ENCODE measurements around the gene CUX1. TPM values are rescaled to one million over a fixed set of nuclear protein-coding genes. Genes with fewer than 3 reads are reported as not detected.
"Not testable (repeated sequence)": the region's sequence is repeated elsewhere in the genome, so short reads cannot be mapped to it uniquely, and the experiment has no call there.

CUX1 gene
- total RNA-seq, 3 donors from 2014 or later = 35.1 to 54.4 (median 41.1) TPM

GRCh38 chr7:101843293-101844271, 26.2 kb downstream of the CUX1 start:
- H3K9me3 ChIP-seq = no peaks in the 10 kb centered on the region
- TF ChIP-seq POLR2AphosphoS5 (IDR thresholded peaks at IDR 0.05) (no peak), CTCF (IDR thresholded peaks at IDR 0.05) (no peak), POLR2A (IDR thresholded peaks at IDR 0.05) (no peak)
- H3K4me3 ChIP-seq = no peak overlapping the region
- no peaks in the 10 kb centered on the region for H3K36me3 ChIP-seq
- no peaks in the 10 kb centered on the region for H3K4me1 ChIP-seq
- intact Hi-C loops (cut with DNase I; ENCODE audit: low total_unique reads) = no loop called here
- no peaks in the 10 kb centered on the region for H3K27me3 ChIP-seq
- DNase-seq (ENCODE audit: low spot score in 2 of 2) = no peak
- H3K27ac ChIP-seq = no peak overlapping the region

DNA sequence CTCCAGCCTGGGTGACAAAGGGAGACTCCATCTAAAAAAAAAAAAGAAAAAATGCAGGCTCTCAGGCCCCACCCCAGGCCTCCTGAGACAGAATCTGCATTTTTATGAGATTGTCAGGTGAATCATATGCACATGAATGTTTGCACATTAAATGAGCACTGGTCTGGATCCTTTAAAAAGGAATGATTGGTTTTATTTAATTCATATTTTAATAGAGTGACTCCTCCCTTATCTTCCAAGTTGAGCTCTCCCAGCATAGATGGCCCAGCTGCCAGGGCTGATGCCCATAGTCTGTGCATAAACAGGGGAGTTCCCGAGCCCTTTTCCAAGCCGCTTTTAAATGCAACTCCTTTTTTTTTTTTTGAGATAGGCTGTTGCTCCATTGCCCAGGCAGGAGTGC, 28.5 kb downstream of the CUX1 start:
- no peak for DNase-seq (ENCODE audit: low spot score in 2 of 2)
- intact Hi-C loops (cut with DNase I; ENCODE audit: low total_unique reads) = no loop called here
- H3K36me3 ChIP-seq = no peaks in the 10 kb centered on the region

GRCh38 chr7:101846800-101847538, 29.5 kb downstream of the CUX1 start:
- no peak overlapping the region for H3K4me3 ChIP-seq
- no peaks in the 10 kb centered on the region for H3K36me3 ChIP-seq
- H3K9me3 ChIP-seq = no peaks in the 10 kb centered on the region
- H3K27me3 ChIP-seq = no peaks in the 10 kb centered on the region
- no peak for DNase-seq (ENCODE audit: low spot score in 2 of 2)
- intact Hi-C loops (cut with DNase I; ENCODE audit: low total_unique reads) = no loop called here
- no peak overlapping the region for H3K27ac ChIP-seq
- no peaks in the 10 kb centered on the region for H3K4me1 ChIP-seq
- TF ChIP-seq CTCF (IDR thresholded peaks at IDR 0.05) (no peak), POLR2A (IDR thresholded peaks at IDR 0.05) (no peak), POLR2AphosphoS5 (IDR thresholded peaks at IDR 0.05) (no peak)

More for the DNA sequence above, 28.5 kb downstream of the CUX1 start:
- H3K4me3 ChIP-seq = no peak overlapping the region
- no peaks in the 10 kb centered on the region for H3K4me1 ChIP-seq
- no peaks in the 10 kb centered on the region for H3K9me3 ChIP-seq
- H3K27me3 ChIP-seq = no peaks in the 10 kb centered on the region
- TF ChIP-seq POLR2AphosphoS5 (IDR thresholded peaks at IDR 0.05) (no peak), POLR2A (IDR thresholded peaks at IDR 0.05) (no peak), CTCF (IDR thresholded peaks at IDR 0.05) (no peak)
- H3K27ac ChIP-seq = no peak overlapping the region

GRCh38 chr7:101848208-101848951, 31.0 kb downstream of the CUX1 start:
- no peak for DNase-seq (ENCODE audit: low spot score in 2 of 2)

GRCh38 chr7:101849314-101849713, 31.9 kb downstream of the CUX1 start:
- H3K27ac ChIP-seq; intact Hi-C loops (cut with DNase I; ENCODE audit: low total_unique reads): not testable (repeated sequence)

More at GRCh38 chr7:101848208-101848951, 31.0 kb downstream of the CUX1 start:
- H3K4me3 ChIP-seq = no peak overlapping the region
- intact Hi-C loops (cut with DNase I; ENCODE audit: low total_unique reads) = no loop called here
- no peaks in the 10 kb centered on the region for H3K36me3 ChIP-seq
- no peak overlapping the region for H3K27ac ChIP-seq
- H3K9me3 ChIP-seq = no peaks in the 10 kb centered on the region
- TF ChIP-seq POLR2A (IDR thresholded peaks at IDR 0.05) (no peak), POLR2AphosphoS5 (IDR thresholded peaks at IDR 0.05) (no peak), CTCF (IDR thresholded peaks at IDR 0.05) (no peak)
- H3K27me3 ChIP-seq = no peaks in the 10 kb centered on the region
- H3K4me1 ChIP-seq = no peaks in the 10 kb centered on the region

GRCh38 chr7:101852364-101852763, 34.9 kb downstream of the CUX1 start:
- H3K9me3 ChIP-seq; H3K4me1 ChIP-seq; DNase-seq (ENCODE audit: low spot score in 2 of 2); H3K27me3 ChIP-seq; H3K4me3 ChIP-seq; intact Hi-C loops (cut with DNase I; ENCODE audit: low total_unique reads); H3K36me3 ChIP-seq; H3K27ac ChIP-seq: not testable (repeated sequence)

More at GRCh38 chr7:101849314-101849713, 31.9 kb downstream of the CUX1 start:
- DNase-seq (ENCODE audit: low spot score in 2 of 2); H3K9me3 ChIP-seq; H3K4me3 ChIP-seq; H3K27me3 ChIP-seq; H3K36me3 ChIP-seq; H3K4me1 ChIP-seq: not testable (repeated sequence)

Data from breast epithelium (tissue), 4 donors.